Colon (tissue), 2 donors: ENCODE data around the gene FBXW5.

Experiments
- FAIRE-seq: peaks from 2 replicates; lab custom pipeline; 2012; peaks lifted over from hg19 to GRCh38; lab: Jason Lieb, UNC
- donor health status: control.
- donor health status: control.

The FBXW5 gene

GRCh38 chr9:136906266-136906665 is 38.3 kb downstream of the FBXW5 start:
- FAIRE-seq, result no peak

GRCh38 chr9:136903041-136903554 is 41.4 kb downstream of the FBXW5 start:
- no peak for FAIRE-seq

- no peak for FAIRE-seq
These were observed 42.2 kb downstream of the FBXW5 start for GRCh38 chr9:136902259-136902821.

GRCh38 chr9:136901516-136902258 is 42.9 kb downstream of the FBXW5 start:
- no peak for FAIRE-seq

GRCh38 chr9:136900988-136901515 is 43.5 kb downstream of the FBXW5 start:
- FAIRE-seq, result no peak

GRCh38 chr9:136900556-136900955 is 44.0 kb downstream of the FBXW5 start:
- no peak for FAIRE-seq

- no peak for FAIRE-seq
These were observed 45.3 kb downstream of the FBXW5 start for GRCh38 chr9:136899196-136899595.

- FAIRE-seq, result no peak
These were observed 45.9 kb downstream of the FBXW5 start for GRCh38 chr9:136898483-136899100.

GRCh38 chr9:136896027-136896426 is 48.5 kb downstream of the FBXW5 start:
- no peak for FAIRE-seq

GRCh38 chr9:136890661-136891060 is 53.9 kb downstream of the FBXW5 start:
- no peak for FAIRE-seq
